GM21447 (cell line): ENCODE results near the gene PLCG1.
A peak's percentile ranks its signal among the peaks of the same experiment; 100 is the strongest.
"Not testable (repeated sequence)": the region's sequence is repeated elsewhere in the genome, so short reads cannot be mapped to it uniquely, and the experiment has no call there.

Source experiments
- ATAC-seq: cut with Tn5 transposase; IDR thresholded peaks from one replicate; pipeline ENCODE4 v1.9.1; 2021; ENCODE audit not compliant: unreplicated experiment

Gene PLCG1

DNA sequence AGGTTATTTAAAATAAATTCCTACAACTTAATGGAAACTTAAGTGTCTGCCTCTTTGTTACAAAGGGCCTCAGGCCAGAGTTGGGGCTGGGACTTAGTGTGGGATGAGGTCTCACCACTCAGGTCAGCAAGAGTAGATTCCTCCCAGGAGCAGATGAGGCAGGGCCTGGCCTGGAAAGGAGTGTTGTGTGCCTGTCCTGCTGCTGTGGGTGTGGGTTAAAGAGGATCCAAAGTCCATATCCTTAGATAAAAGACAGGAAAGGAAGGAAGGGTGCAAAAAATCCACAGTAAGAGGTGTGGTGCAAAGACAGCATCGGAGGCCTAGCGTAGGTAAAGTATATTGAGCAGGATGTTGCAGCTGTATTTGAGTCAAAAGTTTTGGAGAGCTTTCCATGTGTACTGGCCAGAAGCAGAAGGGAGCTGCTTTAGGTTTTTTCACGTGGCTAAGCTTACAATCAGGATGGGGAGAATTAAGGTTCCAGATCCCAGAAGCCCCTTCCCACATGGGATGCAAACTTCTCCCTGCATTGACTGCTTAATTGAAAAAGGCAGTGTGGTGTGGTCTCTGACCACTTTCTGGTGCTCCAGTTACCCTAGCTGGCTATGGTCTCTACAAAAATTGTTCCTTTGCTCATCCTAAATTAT lies 12.8 kb upstream of the PLCG1 start:
- no peak for ATAC-seq

DNA sequence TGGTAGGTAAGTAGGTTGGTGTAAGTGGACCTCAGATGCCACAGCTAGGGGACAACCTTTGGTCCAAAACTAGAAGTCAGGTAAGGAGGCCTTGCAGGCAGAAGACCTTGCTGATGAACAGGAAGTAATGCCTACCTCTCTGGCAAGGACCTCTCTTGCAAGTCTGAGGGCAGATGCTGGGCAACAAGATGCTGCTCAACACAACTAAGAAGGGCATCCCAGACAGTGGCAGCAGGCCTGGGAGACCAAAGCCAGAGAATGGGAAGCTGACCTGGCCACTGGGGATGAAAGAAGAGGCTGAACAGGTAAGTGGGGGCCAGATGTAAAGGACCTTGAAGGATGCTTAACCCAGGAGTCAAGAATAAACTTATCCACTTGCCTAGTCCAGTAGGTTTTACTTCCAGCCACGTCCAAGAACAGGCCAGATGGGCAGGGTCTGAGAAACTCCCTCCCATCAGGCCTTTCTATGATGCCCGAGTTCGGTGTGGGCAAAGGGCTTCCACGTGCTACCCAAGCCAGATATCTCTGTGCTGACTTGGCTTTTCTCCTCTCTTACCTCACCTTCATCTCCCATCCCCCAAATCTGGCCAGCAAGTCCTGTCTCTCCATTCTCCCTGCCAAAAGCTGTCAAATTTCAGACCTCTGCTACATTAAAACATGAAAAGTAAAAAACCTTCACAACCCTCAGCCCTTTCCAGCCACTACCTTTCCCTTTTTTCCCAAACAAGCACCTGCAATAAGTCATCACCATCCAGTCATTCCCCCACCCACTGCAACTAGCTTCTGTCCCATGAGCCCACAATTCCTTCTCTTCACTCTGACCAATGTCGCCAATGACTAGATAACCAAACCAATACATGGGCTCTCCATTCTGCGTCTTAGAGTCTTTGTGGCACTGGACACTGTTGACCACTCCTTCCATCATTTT lies 11.5 kb upstream of the PLCG1 start:
- ATAC-seq, result no peak

DNA sequence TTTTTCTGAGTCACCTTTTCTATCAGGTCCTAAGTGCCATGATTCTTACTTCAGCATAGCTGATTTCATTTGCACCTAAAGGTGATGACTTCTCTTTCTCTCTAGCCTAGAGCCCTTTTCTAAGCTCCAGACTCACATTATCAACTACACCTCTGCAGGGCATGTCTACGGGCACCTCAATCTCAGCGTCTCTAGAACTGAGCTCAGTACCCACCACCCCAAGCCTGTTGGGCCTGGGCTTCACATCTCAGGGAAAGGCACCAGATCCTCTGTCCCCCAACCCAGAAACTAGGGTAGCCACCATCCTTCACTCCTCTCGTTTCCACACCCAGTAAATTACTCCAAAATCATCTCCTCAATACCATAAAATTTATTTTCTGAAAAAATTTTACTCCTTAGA lies 10.6 kb upstream of the PLCG1 start:
- ATAC-seq, result no peak

DNA sequence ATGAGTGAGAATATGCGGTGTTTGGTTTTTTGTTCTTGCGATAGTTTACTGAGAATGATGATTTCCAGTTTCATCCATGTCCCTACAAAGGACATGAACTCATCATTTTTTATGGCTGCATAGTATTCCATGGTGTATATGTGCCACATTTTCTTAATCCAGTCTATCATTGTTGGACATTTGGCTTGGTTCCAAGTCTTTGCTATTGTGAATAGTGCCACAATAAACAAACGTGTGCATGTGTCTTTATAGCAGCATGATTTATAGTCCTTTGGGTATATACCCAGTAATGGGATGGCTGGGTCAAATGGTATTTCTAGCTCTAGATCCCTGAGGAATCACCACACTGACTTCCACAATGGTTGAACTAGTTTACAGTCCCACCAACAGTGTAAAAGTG lies 9.0 kb upstream of the PLCG1 start:
- ATAC-seq, result not testable (repeated sequence)

DNA sequence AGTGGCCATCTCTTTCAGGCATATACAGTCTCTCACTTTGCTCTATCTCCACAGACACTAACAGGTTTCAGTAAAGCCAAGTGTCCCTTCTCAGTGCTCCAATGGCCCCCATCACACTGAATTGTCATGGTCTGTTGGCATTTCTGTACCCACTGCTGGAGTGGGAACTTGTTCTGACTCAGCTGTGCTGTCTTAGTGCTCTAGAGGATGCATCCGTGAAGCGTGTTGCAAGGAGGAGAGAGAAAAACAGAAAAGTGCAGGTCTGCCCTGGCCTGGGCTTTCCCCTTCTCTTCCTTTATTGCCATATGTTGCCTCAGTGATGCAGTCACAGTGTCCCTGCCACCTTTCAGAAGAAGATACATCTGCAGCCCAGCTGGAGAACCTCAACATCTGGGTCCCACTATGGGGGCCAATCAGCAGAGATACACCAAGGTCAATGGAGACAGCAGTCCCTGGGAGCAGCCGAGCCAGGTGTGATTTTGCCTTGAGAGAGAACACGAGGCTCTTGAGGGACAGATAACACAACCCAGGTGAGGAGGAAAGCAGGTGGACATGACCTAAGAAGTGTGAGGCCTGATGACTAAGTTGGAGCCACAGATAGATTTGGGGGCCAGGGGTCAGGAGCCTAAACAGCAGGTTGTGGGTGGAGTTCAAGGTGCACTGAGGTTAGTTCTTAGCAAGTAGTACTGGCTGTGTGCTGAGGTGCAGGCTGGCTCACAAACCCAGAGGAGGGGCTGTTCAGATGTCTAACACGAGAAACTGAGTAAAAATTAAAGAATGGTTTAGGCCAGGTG lies 5.6 kb upstream of the PLCG1 start:
- peak; percentile 46 for ATAC-seq

DNA sequence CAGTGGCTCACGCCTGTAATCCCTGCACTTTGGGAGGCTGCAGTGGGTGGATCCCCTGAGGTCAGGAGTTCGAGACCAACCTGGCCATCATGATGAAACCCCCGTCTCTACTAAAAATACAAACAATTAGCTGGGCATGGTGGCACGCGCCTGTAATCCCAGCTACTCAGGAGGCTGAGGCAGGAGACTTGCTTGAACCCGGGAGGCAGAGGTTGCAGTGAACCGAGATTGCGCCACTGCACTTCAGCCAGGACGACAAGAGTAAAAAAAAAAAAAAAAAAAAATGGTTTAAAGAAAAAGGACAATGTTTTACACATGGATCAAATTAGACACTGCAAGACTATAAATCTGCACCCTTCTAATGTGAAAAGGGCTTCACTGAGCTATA lies 5.0 kb upstream of the PLCG1 start:
- ATAC-seq, result not testable (repeated sequence)

DNA sequence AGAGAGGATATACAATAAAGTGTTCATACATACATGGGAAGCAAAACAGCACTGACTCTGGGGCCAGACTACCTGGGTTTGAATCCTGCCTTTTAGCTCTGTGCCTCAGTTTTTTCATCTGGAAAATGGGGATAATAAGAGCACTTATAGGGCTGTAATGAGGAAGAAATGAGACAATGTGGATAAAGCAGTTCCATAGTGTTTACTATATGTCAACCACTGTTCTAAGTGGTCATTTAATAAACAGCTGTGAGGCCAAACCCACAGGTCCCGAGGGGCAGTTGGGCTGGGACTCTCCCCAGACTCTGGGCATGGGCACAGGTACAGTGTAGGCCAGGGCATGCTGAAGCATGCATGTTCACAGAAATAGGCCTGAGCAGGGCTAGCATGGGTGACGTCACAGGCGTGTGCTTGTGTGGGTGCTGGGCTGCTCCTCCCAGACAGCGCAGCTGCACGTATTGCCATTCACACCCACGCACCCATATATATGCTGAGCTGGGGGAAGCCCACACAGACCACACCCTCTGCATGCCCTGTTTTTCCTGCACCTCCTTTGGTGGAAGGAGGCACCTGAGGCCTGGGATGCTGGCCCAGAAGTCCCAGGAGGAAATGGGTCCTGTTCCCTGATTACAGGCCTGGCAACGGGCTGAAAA lies 3.5 kb upstream of the PLCG1 start:
- peak; percentile 36 for ATAC-seq

DNA sequence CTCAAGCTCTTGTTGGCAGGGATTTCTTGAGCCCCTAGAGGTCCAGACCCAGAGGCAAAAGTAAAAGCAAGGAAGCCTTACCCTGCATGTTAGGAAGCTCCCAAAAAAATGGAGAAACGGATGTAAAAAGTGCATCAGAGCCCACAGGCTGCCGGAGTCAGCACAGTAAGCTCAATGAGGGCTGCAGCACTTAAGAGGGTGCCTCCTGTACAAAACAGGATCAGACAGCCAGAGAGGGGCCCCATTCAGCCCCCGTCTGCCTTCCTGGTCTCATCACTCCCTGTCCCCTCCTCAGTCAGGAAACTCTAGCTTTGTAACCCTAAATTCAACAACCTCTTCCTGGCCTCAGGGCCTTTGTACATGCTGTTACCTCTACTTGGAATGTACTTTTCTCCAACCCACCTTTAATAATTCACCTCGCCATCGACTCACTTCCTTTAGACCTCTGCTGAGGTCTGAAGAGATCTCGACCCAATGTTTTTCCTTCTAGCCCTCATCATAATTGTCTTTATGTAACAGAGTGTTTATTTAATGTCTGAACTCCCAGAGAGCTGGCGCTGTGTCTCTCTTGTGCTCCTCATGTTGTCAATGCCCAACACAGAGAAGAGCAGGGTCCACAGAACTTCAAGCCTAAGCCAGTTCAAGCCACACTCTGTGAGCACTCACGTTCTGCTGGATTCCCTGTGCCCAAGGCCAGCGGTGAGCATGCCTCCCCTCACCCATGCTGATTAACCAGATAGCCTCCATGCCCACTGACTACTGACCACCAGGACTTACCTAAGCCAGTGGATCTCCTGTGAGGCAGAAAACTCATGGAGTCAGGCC lies 2.8 kb upstream of the PLCG1 start:
- no peak for ATAC-seq

DNA sequence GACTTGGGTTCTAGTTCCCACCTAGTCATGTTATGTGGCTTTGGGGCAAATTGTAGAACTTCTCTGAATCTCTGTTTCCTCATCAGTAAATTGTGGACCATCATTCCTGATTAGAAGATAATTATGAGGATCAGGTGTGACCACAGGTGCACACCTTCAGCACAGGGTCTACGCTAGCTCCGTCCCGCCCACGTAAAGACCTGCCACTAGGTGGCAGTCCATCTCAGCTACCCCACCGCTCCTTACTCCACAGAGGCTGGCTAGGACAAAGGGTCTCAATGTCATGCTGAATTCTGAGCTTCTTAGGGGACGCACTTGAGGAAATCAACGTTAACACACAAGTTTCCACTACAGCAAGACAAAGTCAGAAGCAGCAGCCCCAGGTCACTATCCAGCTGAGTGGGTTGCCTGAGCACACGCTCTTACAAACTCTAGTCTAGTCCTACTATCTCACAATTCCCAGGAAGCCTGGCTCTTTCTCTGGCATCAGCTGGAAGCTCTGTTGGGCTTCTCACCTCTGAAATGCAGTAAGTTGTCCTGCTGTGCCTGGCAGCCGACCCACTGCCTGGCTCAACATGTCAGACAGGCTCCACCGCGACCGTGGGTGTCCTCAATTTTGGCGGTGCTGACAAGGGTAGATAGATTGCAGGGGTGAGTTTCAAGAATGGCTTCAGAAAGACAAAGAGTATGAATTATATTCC lies 2.0 kb upstream of the PLCG1 start:
- ATAC-seq, result no peak

DNA sequence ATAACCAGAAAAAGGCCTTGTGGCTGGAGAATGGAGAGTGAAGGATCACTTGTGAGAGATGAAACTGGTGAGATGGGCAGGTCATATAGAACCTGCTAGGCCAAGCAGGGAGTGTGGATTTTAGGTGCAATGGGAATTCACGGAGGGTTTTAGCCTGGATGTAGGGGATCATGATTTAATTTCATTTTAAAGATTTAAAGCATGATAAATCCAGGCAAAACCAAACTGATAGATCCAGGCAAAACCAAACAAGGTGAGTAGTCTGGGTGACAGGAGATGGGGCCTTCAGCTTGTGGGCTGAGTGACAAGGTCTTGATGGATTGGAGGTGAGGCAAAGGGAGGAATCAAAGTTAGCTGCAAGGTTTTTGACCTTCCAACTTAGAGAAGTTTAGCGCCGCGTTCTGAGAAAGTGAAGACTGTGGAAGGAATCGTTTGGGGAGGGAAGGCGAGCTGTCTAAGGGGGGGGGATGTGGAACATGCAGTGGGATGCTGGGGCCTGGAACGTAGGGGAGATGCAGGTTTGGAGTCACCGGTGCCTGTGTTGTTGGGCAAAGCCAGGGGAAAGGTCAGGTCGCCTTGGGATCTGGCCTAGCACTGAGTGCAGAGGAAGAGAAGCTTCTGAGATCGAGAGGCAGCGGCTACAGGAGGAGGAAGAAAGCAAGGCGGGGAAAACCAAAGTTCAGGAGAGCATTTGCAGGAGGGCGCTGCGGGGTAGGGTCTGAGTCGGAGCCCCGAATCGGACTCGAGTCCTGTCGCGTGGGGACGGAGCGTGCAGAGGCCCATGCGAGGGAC lies 1.3 kb upstream of the PLCG1 start:
- ATAC-seq, result no peak

DNA sequence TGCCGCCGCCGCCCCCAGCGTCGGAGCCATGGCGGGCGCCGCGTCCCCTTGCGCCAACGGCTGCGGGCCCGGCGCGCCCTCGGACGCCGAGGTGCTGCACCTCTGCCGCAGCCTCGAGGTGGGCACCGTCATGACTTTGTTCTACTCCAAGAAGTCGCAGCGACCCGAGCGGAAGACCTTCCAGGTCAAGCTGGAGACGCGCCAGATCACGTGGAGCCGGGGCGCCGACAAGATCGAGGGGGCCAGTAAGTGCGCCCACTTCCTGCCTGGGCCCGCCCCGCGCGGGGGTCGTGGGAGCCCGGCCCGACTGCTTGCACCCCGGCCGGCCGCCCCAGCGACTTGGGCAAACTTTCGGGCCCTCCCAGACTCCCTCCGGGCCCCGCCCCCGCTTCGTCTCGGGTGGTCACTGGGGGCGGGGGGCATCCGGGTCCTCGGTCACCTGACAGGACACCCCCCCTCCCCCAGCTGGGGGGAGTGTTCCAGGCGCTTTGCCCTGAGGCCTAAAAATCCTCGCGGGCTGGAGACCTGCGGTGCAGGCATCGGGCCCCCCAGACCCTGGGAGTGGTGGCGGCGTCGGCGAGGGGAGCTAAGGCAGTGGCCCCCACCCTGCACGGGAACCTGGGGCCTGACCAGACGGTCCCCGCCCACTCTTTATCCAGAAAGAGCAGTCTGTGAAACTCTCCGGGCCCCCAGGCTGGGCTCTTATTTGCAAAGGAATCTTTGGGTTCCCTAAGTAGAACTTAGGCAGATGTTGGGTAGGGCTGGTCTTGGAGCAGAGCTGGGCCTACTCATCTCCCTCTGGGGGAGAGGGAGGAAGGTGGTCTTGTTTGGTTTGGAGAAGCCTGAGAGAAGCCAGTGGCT lies 501 bp downstream of the PLCG1 start:
- ATAC-seq, result peak; percentile 8

DNA sequence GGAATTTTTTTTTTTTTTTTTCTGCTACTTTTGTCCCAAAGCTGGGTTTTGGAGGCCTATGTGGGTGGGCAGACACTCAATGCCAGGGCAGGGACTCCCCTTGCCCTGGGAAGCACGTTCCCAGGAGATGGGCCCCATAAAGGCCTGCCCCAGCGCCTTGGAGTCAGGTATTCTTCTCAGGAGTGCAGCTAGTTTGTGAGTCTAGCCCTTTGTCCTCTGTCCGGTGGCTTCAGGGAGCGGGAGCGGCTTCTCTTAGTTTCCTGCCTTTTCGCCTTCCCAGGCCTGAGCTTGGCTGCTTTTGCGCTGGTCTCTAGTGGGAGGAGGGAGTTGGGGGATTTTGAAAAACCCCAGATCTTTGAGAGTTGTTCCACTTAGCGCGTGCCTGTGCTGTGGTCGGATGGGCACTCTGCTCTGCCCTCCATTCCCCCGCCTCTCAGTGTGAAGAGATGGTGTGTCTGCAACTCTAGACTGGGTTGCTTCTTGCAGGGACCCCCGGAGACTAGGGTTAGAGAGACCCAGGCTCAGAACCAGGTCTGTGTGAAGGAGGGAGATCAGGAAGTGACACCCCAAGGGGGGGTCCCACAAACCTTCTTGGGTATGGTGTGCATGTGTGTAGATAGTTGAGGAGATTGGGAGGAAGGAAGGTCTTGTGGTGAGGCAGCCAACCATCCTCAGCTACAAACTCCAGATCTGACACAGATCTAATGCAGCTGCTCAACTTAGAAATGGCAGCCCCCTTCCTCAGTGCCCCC lies 1.3 kb downstream of the PLCG1 start:
- ATAC-seq, result no peak

DNA sequence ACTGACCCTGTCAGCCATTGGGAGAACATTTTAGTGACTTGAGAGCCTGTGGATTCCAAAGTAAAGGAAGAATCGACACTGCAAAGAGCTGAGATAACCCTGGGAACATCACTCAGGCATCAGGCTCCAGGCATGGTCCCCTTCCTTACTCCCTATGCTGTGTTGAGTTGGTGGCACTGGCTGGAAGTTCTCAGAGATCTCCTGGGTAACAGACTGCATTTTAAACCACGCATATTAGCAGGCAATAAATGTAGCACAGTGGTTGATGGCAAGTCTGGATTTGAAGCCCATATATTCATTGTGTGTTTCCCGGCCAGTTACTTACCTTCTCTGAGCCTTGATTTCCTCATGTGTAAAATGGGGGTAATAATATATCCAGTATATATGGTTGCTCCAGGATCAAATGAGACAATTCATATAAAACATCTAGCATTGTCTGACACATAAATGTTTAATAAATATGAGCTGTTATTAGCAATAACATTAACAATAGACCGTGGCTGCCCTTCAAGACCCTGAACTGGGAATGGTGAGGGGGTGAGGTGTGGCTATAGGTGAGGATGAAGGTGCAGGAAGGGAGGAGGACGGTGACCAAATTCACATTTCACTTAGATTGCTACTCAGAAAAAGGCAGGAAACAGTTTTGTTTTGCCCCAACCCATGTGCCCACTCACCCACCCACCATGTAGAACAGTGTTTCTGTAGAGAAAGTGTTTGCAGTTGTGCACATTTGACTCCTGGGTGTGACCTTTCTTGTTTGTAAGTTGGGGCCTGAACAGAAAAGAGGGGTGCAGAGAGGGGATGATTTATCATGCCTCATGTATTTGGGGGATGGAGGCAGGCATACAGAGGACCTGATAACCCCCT lies 2.1 kb downstream of the PLCG1 start:
- no peak for ATAC-seq

DNA sequence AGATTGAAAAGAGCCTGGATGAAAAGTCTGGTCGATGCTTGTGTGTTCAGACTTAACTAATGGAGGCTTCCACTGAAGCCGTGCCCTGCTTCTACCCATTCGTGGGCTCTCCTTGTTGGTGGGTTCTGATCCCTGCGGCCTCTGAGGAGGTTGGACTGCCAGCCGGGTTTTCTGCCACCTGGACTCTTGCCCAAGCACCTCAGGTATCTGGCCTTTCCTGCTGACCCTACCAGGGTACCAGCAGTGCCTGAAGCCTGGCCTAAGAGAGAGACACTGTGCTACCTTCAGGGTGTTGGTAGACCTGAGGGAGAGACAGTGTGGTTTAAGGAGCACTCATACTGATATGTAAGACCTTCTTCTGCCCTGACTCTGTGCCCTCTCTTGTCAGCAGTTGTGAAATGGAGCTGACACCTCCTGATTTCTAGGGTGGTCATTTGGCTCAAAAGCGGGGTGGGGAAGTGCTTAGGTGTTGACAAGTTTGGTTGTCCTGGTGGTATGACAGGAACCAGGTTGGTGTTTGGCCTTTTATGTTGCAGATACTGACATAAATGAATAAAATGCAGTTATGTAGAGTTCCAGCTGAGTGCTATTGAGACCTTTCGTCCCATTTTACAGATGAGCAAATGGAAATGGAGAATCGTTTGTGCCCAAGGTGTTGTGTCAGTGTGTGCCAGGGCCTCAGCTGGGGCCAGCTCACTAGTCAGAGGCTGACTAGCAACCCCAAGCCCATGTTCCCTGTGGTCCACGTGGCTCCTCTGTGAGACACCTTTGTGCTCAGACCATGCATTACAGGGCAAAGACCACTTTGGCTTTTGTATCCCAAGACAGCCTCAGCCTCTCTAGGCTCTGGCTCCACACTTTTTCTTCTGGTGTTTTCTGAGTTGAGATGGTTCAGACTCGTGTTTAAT lies 3.1 kb downstream of the PLCG1 start:
- no peak for ATAC-seq

DNA sequence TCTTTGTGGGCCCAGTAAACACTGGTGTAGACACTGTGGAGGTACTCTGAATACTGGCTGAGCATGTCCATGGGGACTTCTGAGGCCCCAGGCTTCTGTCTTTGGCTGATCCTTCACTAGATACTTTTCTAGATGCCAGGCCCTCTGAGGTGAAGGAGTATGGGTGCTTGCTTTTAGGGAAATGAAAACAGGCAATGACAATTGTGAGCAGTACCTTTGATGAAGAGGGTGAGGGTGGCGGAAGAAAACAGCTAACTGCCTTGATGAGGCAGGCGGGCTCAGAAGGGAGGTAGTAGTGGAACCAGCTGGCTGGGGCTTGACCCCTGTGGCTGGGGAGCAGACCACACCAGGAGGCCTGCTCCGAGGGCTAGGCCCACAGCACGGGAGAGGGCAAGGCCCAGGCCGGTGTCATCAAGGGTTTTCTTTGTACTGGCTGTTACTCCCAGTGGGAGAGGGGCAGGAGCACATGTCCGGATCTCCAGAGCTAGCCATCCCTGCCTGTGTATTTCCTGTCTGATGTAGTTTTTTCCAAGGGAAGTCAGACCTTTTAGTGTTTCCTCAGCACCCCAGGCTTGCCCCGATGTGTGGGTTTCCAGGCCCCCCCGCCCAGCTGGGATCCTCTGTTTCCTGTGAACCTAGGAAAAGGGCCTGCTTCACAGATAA lies 3.9 kb downstream of the PLCG1 start:
- no peak for ATAC-seq
